ENCODE data around the gene TSFM.

- TF ChIP-seq, protein P1, sequence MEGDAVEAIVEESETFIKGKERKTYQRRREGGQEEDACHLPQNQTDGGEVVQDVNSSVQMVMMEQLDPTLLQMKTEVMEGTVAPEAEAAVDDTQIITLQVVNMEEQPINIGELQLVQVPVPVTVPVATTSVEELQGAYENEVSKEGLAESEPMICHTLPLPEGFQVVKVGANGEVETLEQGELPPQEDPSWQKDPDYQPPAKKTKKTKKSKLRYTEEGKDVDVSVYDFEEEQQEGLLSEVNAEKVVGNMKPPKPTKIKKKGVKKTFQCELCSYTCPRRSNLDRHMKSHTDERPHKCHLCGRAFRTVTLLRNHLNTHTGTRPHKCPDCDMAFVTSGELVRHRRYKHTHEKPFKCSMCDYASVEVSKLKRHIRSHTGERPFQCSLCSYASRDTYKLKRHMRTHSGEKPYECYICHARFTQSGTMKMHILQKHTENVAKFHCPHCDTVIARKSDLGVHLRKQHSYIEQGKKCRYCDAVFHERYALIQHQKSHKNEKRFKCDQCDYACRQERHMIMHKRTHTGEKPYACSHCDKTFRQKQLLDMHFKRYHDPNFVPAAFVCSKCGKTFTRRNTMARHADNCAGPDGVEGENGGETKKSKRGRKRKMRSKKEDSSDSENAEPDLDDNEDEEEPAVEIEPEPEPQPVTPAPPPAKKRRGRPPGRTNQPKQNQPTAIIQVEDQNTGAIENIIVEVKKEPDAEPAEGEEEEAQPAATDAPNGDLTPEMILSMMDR (IDR thresholded peaks at IDR 0.05; ENCODE audit: insufficient read depth, low read length), result no peak
- no peak for TF ChIP-seq GABPA (IDR thresholded peaks at IDR 0.05; ENCODE audit: low read depth)
Observed at GRCh38 chr12:57834086-57834876, 51.7 kb downstream of the TSFM start.
